Measurements from ENCODE around the gene TMEM187. TPM values are rescaled to one million over a fixed set of nuclear protein-coding genes. Genes with fewer than 3 reads are reported as not detected.

TMEM187 gene
- total RNA-seq, 1 donor from 2014 or later = 14.4 TPM

GRCh38 chrX:153932220-153932915 lies 40.2 kb upstream of the TMEM187 start:
- Mint-ChIP-seq H3K4me3 (peak overlapping the region; percentile 65), H3K4me1 (ENCODE audit: unreplicated experiment) (peaks cover 7% of the 10 kb centered on the region), H3K36me3 (peaks cover 4% of the 10 kb centered on the region), H3K27me3 (no peaks in the 10 kb centered on the region), H3K27ac (no peak overlapping the region), H3K9me3 (no peaks in the 10 kb centered on the region)
- TF ChIP-seq CTCF (conservative IDR thresholded peaks at IDR 0.05) = no peak
- DNase-seq (ENCODE audit: extremely low spot score, unreplicated experiment) = no peak

- no peaks in the 10 kb centered on the region for H3K9me3 Mint-ChIP-seq
- no peak for DNase-seq (ENCODE audit: extremely low spot score, unreplicated experiment)
- H3K4me3 Mint-ChIP-seq = peak overlapping the region; percentile 90
- H3K27me3 Mint-ChIP-seq = no peaks in the 10 kb centered on the region
- H3K36me3 Mint-ChIP-seq = peaks cover 4% of the 10 kb centered on the region
- TF ChIP-seq CTCF (conservative IDR thresholded peaks at IDR 0.05) = no peak
- peak overlapping the region; percentile 55 for H3K27ac Mint-ChIP-seq
- H3K4me1 Mint-ChIP-seq (ENCODE audit: unreplicated experiment) = peaks cover 4% of the 10 kb centered on the region
Measured at GRCh38 chrX:153933748-153934147, 38.8 kb upstream of the TMEM187 start.

- no peaks in the 10 kb centered on the region for H3K27me3 Mint-ChIP-seq
- DNase-seq (ENCODE audit: extremely low spot score, unreplicated experiment) = no peak
- H3K36me3 Mint-ChIP-seq = peaks cover 4% of the 10 kb centered on the region
- H3K4me1 Mint-ChIP-seq (ENCODE audit: unreplicated experiment) = no peaks in the 10 kb centered on the region
- H3K4me3 Mint-ChIP-seq = peak overlapping the region; percentile 90
- TF ChIP-seq CTCF (conservative IDR thresholded peaks at IDR 0.05) = no peak
- H3K27ac Mint-ChIP-seq = peak overlapping the region; percentile 55
- no peaks in the 10 kb centered on the region for H3K9me3 Mint-ChIP-seq
Measured at GRCh38 chrX:153934148-153934761, 38.3 kb upstream of the TMEM187 start.

- Mint-ChIP-seq H3K4me1 (ENCODE audit: unreplicated experiment) (no peaks in the 10 kb centered on the region), H3K4me3 (peak within 1 kb of the TSS; percentile 90), H3K36me3 (peaks cover 4% of the 10 kb centered on the region), H3K27me3 (no peaks in the 10 kb centered on the region), H3K9me3 (no peaks in the 10 kb centered on the region), H3K27ac (peak within 1 kb of the TSS; percentile 55)
- no peak for TF ChIP-seq CTCF (conservative IDR thresholded peaks at IDR 0.05)
- no peak for DNase-seq (ENCODE audit: extremely low spot score, unreplicated experiment)
Measured at GRCh38 chrX:153934762-153935325, 37.7 kb upstream of the TMEM187 start, which contains the start of gene NAA10. NAA10 (minus strand) TSS chrX:153935037; CDS start chrX:153934904, 133 bp downstream.

- Mint-ChIP-seq H3K27ac (no peak overlapping the region), H3K36me3 (peaks cover 4% of the 10 kb centered on the region), H3K4me3 (peak overlapping the region; percentile 80), H3K4me1 (ENCODE audit: unreplicated experiment) (no peaks in the 10 kb centered on the region), H3K27me3 (no peaks in the 10 kb centered on the region), H3K9me3 (no peaks in the 10 kb centered on the region)
- DNase-seq (ENCODE audit: extremely low spot score, unreplicated experiment) = no peak
- no peak for TF ChIP-seq CTCF (conservative IDR thresholded peaks at IDR 0.05)
Measured at GRCh38 chrX:153935326-153935851, 37.2 kb upstream of the TMEM187 start.
